HG03095 (cell line): Measurements from ENCODE around the gene MAGI1.

Experiments
- ATAC-seq: cut with Tn5 transposase; IDR thresholded peaks from one replicate; pipeline ENCODE4 v1.9.1; 2021; ENCODE audit warnings: moderate library complexity; ENCODE audit not compliant: unreplicated experiment

MAGI1 gene

GRCh38 chr3:65850261-65850660 is 188.5 kb downstream of the MAGI1 start:
- ATAC-seq: no peak

GRCh38 chr3:65848024-65848423 is 190.7 kb downstream of the MAGI1 start:
- ATAC-seq: no peak

- ATAC-seq: no peak
Observed at GRCh38 chr3:65846936-65847335, 191.8 kb downstream of the MAGI1 start.

- ATAC-seq: no peak
Observed at GRCh38 chr3:65844370-65844769, 194.3 kb downstream of the MAGI1 start.

DNA sequence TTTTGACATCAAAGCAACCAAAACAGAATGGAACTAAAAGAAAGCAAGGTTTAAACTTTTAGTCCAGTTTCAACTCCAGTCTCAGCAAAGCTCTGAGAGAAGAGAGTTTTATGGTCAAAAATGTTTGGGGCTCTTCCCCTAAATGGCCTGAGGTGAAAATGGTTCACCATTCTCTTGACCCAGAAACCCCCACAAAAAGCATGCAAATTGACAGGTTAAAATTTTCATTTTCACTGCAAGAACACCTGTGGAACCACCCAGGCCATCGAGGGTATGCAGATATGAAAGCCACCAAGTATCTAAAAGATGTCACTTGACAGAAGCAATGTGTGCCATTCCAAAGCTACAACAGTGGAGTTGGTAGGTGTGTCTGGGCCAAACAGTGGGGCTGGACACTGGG is 195.0 kb downstream of the MAGI1 start:
- ATAC-seq: no peak

- ATAC-seq: no peak
Observed at GRCh38 chr3:65837604-65838003, 201.1 kb downstream of the MAGI1 start.

- ATAC-seq: no peak
Observed at GRCh38 chr3:65836047-65836446, 202.7 kb downstream of the MAGI1 start.

DNA sequence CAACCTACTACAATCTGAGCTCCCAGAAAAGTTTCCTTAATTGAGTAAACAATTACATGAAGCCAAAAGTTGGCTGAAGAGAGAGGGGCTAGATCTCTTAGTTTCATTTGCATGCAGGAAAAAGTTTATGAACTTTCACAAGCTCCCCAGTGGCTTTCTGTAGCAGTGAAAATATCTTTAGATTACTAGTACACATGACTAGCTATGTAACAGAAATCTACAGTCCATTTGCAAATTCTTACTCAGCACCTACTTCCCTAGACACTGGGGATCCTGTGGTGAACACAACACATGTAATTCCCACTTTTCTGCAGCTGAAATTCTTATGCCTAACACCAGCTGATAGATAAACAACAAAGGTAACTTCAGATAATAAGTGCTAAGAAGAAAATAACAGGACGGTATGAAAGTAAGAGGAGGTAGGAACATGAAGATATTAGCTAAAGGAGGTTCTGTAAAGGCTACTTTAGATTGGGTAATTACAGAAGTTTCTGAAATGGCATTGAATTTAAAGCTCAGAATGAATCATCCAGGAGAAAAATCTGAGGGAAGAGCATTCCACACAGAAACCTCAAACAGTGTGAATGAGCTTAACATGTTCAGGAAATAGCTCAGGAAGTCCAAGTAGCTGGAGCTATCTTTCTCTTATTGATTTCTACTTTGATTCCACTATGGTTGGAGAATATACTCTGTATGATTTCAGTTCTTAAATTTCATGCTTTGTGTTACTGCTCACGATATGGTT is 204.8 kb downstream of the MAGI1 start:
- ATAC-seq: no peak

- ATAC-seq: no peak
Observed at GRCh38 chr3:65831733-65832425, 206.8 kb downstream of the MAGI1 start.

GRCh38 chr3:65830948-65831732 is 207.6 kb downstream of the MAGI1 start:
- ATAC-seq: no peak

- no peak for ATAC-seq
Observed at GRCh38 chr3:65829228-65829627, 209.5 kb downstream of the MAGI1 start.

GRCh38 chr3:65828706-65829105 is 210.0 kb downstream of the MAGI1 start:
- ATAC-seq: no peak

DNA sequence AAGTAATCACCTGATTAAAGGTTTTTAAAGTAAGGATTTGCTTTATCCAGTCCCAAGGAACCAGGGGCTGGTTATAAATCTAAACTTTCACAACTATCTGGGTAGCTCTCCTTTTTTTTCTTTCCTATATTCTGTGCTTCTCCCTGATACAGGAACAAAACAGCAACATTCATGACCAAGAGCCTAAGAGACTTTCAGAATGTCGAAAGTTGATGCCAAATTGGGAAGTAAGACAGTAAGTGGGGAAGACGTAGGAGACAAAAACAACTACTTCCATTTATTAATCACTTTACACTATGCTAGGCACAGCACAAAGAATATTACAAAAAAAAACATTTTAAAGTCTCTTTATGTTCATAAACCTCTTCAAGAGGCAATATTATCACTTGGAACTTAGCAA is 211.6 kb downstream of the MAGI1 start:
- no peak for ATAC-seq

GRCh38 chr3:65824166-65824565 is 214.6 kb downstream of the MAGI1 start:
- ATAC-seq: no peak

- ATAC-seq: no peak
Observed at GRCh38 chr3:65820600-65820999, 218.1 kb downstream of the MAGI1 start.

- no peak for ATAC-seq
Observed at GRCh38 chr3:65819896-65820295, 218.8 kb downstream of the MAGI1 start.

GRCh38 chr3:65817553-65818126 is 221.1 kb downstream of the MAGI1 start:
- ATAC-seq: no peak

DNA sequence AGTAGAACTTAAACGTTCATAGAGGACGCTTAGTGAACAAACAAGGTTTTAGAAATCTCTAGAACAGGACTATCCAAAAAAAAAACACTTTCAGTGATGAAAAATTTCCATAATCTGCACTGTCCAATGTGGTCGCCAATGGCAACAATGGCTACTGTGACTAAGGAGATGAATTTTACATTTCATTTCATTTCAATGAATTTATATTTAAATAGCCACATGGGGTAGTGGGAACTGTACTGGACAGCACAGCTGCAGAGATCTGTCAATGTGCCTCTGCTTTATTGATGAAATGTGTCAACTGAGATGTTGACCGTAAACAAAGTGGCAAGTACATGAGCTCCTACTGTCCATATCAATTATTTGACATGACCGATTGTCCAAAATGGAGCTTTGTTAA is 222.5 kb downstream of the MAGI1 start:
- ATAC-seq: no peak

DNA sequence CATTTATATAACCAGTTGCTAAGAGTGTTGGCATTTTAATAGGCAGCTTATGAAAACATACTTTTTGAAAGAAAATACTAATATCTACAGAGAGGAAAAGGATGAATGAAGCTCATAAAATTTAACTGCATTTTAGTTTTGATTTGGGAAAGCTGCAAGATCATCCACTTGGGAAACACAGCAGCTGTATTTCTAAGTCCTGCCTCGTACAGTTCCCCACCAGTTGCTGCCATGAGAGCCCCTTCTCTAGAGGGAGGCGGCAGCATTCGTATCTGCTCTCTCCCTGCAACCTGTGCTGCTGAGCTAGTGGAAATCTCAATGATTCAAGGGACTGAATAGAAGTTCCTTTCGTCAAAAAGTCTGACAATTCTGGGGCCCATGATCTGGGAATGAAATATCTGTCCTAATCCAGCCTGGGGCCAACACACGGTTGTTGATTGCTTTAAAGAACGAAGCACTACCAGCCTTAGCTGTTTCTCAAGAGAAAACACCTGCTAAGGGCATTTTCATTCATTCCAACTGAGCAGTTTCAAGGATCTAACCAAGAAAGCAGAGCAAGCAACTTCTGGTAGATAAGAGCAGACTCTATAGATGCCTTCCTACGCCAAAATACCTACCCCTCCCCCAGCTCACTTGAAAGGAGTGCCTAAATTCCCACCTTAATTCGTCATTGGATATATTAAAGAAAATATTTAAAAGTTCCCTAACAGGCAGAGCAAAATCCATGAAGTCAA is 223.7 kb downstream of the MAGI1 start:
- no peak for ATAC-seq

GRCh38 chr3:65811892-65812291 is 226.8 kb downstream of the MAGI1 start:
- no peak for ATAC-seq
